ENCODE data around the gene RXRG.

Gene RXRG

GRCh38 chr1:165367375-165367993 lies 77.4 kb downstream of the RXRG start:
- TF ChIP-seq, protein P1, sequence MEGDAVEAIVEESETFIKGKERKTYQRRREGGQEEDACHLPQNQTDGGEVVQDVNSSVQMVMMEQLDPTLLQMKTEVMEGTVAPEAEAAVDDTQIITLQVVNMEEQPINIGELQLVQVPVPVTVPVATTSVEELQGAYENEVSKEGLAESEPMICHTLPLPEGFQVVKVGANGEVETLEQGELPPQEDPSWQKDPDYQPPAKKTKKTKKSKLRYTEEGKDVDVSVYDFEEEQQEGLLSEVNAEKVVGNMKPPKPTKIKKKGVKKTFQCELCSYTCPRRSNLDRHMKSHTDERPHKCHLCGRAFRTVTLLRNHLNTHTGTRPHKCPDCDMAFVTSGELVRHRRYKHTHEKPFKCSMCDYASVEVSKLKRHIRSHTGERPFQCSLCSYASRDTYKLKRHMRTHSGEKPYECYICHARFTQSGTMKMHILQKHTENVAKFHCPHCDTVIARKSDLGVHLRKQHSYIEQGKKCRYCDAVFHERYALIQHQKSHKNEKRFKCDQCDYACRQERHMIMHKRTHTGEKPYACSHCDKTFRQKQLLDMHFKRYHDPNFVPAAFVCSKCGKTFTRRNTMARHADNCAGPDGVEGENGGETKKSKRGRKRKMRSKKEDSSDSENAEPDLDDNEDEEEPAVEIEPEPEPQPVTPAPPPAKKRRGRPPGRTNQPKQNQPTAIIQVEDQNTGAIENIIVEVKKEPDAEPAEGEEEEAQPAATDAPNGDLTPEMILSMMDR (IDR thresholded peaks at IDR 0.05; ENCODE audit: poor library complexity, severe bottlenecking): peak; percentile 88
- no peaks in the 10 kb centered on the region for H3K27me3 ChIP-seq (ENCODE audit: insufficient read depth, poor library complexity, severe bottlenecking)
- no peak overlapping the region for H3K4me3 ChIP-seq (ENCODE audit: severe bottlenecking)
- DNase-seq (ENCODE audit: low spot score) (no peak), ATAC-seq (ENCODE audit: low read depth) (0 out of 3 replicates have a peak, but pooled peaks have one; percentile 37)
- H3K4me1 ChIP-seq (ENCODE audit: insufficient read depth, poor library complexity, severe bottlenecking): peaks cover 11% of the 10 kb centered on the region
- no peak overlapping the region for H3K27ac ChIP-seq (ENCODE audit: poor library complexity, severe bottlenecking)
- no peaks in the 10 kb centered on the region for H3K36me3 ChIP-seq (ENCODE audit: low read depth)
- H3K9me3 ChIP-seq (ENCODE audit: severe bottlenecking): no peaks in the 10 kb centered on the region

DNA sequence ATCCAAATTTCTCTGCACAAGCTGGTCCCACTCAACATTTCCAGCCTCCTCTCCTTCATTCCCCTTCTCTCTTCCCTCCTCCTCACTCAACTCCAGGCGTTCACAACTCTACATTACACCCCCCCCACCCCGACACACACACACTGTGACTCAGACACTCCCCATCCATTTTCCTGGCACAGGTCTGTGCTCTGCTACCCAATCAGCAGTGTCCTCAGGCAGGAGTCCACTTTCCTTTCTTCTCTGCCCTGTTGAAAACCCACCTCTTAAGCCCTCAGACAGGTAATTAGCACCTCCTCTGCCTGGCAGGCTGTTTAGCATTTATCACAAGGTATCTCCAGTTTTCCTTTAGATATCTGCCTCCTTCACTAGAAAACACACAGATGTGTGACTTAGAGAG lies 79.6 kb downstream of the RXRG start:
- H3K27ac ChIP-seq (ENCODE audit: poor library complexity, severe bottlenecking): no peak overlapping the region
- no peak overlapping the region for H3K4me3 ChIP-seq (ENCODE audit: severe bottlenecking)
- H3K9me3 ChIP-seq (ENCODE audit: severe bottlenecking): no peaks in the 10 kb centered on the region
- DNase-seq (ENCODE audit: low spot score) (no peak), ATAC-seq (ENCODE audit: low read depth) (peak; percentile 23; the same call in 1 of the 3 replicates)
- no peaks in the 10 kb centered on the region for H3K36me3 ChIP-seq (ENCODE audit: low read depth)
- H3K4me1 ChIP-seq (ENCODE audit: insufficient read depth, poor library complexity, severe bottlenecking): peaks cover 11% of the 10 kb centered on the region
- no peaks in the 10 kb centered on the region for H3K27me3 ChIP-seq (ENCODE audit: insufficient read depth, poor library complexity, severe bottlenecking)
- TF ChIP-seq, protein P1 (IDR thresholded peaks at IDR 0.05; ENCODE audit: poor library complexity, severe bottlenecking): no peak

GRCh38 chr1:165364568-165365133 lies 80.3 kb downstream of the RXRG start:
- Histone ChIP-seq H3K4me3 (ENCODE audit: severe bottlenecking) (no peak overlapping the region), H3K4me1 (ENCODE audit: insufficient read depth, poor library complexity, severe bottlenecking) (peaks cover 11% of the 10 kb centered on the region), H3K9me3 (ENCODE audit: severe bottlenecking) (no peaks in the 10 kb centered on the region), H3K27ac (ENCODE audit: poor library complexity, severe bottlenecking) (no peak overlapping the region), H3K27me3 (ENCODE audit: insufficient read depth, poor library complexity, severe bottlenecking) (no peaks in the 10 kb centered on the region), H3K36me3 (ENCODE audit: low read depth) (no peaks in the 10 kb centered on the region)
- TF ChIP-seq, protein P1 (IDR thresholded peaks at IDR 0.05; ENCODE audit: poor library complexity, severe bottlenecking): no peak
- ATAC-seq (ENCODE audit: low read depth) (peak; percentile 91), DNase-seq (ENCODE audit: low spot score) (no peak)

- H3K27ac ChIP-seq (ENCODE audit: poor library complexity, severe bottlenecking): no peak overlapping the region
- no peaks in the 10 kb centered on the region for H3K9me3 ChIP-seq (ENCODE audit: severe bottlenecking)
- H3K4me3 ChIP-seq (ENCODE audit: severe bottlenecking): no peak overlapping the region
- ATAC-seq (ENCODE audit: low read depth): no peak
- no peaks in the 10 kb centered on the region for H3K4me1 ChIP-seq (ENCODE audit: insufficient read depth, poor library complexity, severe bottlenecking)
- no peak for DNase-seq (ENCODE audit: low spot score)
- H3K27me3 ChIP-seq (ENCODE audit: insufficient read depth, poor library complexity, severe bottlenecking): peaks cover 65% of the 10 kb centered on the region
- H3K36me3 ChIP-seq (ENCODE audit: low read depth): no peaks in the 10 kb centered on the region
- TF ChIP-seq, protein P1 (IDR thresholded peaks at IDR 0.05; ENCODE audit: poor library complexity, severe bottlenecking): no peak
Measured at GRCh38 chr1:165356876-165357275, 88.0 kb downstream of the RXRG start.

Measured in RWPE2 (cell line).